HG02588 (cell line): Measurements from ENCODE around the gene MEG3.

Source experiments
- ATAC-seq: cut with Tn5 transposase; IDR thresholded peaks from one replicate; pipeline ENCODE4 v1.9.1; 2021; ENCODE audit warnings: mild to moderate bottlenecking, moderate library complexity; ENCODE audit not compliant: unreplicated experiment

MEG3 gene

DNA sequence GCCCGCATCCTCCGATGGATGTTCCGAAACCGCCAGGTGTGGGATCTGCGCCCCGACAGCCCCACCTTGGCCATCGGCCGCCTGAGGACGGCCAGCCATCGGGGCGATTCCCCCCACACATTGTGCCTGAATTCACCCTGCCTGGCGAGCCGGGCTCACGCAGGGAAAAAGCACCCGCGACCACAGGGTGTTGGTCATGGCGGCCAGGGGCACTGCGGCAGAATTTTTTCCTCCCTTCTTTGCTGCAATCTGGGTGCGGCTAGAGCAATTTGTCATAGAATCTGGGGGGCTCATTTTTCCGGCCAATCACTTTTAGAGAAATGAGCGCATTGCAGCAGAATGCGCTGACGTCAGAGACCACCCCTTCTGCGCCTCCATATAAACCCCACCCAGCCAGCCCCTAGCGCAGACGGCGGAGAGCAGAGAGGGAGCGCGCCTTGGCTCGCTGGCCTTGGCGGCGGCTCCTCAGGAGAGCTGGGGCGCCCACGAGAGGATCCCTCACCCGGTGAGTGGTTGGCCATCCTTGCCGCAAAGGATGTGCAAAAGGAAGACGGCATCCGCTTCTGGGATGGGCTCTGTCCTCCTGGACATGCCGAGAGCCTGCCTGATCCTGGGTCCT is at the start of gene MEG3:
TSS of gene MEG3 (plus strand) at position 406 of the 619 bp plus-strand sequence.
- no peak for ATAC-seq

DNA sequence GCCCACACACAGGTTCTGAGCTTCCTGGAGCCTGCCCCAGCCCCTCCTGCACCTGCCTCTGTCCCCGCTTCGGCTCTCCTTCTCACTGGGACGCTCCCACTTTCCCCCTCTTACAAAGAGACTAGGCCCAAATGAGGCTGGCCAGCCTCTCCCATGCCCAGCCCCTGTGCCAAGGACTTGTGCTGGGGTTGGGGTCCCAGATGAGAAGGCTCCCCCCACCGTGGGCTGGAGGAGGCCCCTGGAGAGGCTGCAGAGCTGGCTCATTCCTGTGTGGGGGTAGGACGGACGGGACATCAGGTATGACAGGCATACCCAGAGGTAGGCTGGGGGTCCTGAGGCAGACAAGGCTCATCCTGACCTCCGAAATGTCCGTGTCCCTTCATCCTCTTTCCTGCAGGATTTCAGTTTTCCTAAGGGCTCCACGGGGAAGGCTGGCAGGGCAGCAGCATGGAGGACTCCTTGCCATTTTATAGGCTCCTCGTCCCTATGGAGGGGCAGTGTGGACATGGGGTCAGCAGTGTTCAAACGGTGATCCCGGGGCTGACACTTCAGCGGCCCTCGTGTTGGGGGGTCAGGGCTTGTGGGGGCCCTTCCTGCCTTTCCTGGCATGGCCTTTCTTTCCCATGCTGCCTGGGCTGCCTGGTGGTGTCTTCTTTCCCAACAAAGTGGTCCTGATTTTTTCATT is 49.1 kb upstream of the MEG3 start:
- no peak for ATAC-seq

DNA sequence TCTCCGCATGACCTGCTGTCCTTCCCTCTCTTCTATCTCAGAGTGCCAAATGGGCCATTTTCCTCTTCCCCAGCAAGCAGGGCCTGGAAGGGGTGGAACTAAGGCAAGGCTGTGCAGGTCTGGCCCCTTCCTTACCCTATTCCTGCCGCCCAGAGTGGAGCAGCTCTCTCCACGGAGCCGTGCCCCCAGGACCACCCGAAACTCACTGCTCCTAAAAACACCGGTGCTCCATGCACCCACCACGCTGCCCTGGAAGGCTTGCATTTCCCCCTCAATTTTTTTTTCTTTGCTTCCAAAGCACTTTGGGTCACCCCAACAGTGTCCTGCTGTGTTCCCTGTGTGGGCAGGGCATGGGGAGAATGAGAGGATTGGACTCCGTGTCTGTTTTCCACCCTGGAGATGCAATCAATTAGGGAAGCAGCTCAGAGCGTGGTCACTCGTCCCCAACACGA is 48.5 kb upstream of the MEG3 start:
- no peak for ATAC-seq

GRCh38 chr14:100777818-100778525 is 47.9 kb upstream of the MEG3 start:
- no peak for ATAC-seq

DNA sequence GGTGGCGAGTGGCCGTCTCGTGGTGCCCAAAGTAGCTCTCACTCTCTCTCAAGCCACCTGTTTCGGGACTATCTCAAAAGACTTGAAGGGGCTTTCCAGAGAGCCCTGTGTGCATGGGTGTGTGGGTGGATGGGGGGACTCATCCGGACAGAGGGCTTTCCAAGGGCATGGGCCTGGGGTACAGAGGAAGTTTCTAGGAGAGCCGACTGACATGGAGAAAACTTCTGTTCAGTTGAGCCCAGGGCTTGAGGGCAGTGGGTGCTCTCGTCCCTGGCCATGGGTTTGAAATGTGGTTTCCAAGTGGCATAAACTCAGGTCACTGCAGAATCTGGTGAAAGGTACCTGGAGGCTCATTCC is 47.4 kb upstream of the MEG3 start:
- no peak for ATAC-seq

- no peak for ATAC-seq
Observed at GRCh38 chr14:100778951-100779690, 46.8 kb upstream of the MEG3 start.

- no peak for ATAC-seq
Observed at GRCh38 chr14:100779691-100780080, 46.2 kb upstream of the MEG3 start.

DNA sequence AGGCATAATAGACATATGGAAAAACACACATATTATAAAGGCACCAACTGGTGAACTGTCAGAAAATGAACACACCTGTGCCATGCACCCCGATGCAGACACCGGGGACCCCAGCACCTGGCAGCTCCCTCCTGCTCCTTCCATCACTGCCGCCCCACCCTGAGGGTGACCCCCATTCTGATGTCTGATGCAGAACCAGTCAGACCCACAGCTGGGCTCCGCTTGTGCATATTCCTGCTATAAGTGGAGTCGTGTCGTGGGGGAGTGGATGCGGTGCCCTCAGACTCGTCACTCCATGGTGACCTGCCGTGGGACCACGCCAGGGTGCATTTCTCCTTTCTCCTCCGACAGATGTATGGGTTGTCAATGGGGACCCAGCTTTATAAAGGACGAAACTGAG is 45.7 kb upstream of the MEG3 start:
- ATAC-seq = no peak

GRCh38 chr14:100780646-100781355 is 45.1 kb upstream of the MEG3 start:
- no peak for ATAC-seq

DNA sequence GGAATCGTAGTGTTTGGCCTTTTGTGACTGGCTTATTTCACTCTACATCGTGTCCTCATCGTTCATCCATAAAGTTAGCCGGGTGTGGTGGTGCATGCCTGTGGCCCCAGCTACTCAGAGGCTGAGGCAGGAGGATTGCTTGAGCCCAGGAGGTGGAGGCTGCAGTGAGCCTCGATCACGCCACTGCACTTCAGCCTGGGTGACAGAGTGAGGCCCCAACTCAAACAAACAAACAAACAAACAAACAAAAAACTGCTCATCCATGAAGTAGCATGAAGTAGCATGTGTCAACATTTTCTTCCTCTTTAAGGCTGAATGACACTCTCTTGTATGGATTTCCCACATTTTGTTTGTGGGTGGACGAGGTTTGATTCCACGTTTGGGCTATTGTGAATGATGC is 44.0 kb upstream of the MEG3 start:
- ATAC-seq = no peak

DNA sequence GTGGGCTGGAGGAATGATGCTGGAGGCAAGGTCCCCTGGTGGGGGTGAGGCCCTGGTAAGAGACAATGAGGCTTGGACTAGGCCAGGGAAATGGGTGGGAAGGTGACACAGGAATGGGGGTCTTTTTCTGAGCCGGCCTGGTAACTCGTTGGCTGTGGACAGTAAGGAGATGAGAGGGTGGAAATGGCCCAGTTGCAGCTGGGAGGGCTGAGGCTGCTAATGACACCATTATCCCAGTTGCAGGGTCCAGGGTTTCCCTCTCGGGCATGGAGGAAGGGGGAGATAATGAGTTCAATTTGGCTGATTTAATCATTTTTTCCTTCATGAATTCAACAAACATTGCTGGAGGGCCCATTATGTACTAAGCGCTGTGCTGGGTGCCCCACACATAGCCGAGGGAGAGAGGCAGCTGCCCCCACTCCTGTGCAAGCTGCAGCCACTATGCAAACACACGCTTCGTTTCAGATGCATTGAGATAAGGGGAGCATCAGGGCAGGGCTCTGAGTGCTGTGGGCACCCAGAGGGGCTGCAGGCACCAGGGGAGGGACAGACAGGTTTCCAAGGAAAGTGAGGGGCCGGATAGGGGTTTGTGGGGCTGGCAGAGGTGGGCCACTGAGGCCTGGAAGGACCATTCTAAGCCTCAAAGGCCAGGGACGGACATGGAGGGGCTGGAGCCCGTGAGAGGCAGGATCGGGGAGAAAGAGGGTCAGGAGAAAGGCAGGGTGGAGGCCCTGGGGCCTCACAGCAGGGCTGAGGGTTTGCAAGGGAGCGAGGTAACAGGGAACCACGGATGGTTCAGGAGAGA is 43.2 kb upstream of the MEG3 start:
- ATAC-seq = no peak

GRCh38 chr14:100783630-100784370 is 42.1 kb upstream of the MEG3 start:
- ATAC-seq = no peak

DNA sequence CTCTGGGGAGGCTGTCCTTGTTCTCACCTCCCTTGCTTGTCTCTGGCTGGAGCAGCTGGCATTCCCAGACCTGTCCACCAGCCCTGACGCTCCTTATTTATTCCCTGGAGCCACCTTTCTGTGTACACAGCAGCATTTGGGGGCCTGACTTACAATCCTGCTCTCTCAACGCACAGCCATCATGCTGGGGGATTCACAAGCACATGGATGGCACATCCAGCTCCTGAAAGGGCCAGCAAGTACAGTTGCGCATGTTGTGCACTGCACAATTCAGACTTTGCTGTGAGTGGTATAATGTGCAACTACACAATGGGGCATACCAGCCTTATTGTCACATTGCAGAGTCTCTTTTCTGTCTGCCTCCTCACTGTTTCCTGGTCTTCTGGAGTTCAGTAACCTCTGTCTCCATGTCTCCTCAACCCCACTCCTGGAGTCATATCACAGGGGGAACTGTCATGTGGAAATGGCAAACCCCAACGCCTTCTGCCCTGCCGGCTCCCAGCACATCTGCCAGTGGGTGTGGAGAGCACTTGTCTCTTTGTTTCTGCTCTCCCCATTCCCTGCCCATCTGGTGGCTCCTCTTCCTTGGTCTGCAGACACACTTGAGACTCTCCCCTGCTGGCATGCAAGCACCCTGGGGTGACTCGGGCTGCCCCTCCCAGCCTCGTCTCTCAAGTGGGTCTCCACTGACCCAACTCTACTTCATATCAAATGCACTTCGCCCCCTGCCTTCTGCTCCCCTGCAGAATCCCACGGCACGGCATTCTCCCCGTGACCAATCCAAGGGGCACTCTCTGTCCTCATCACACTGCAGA is 41.2 kb upstream of the MEG3 start:
- no peak for ATAC-seq

DNA sequence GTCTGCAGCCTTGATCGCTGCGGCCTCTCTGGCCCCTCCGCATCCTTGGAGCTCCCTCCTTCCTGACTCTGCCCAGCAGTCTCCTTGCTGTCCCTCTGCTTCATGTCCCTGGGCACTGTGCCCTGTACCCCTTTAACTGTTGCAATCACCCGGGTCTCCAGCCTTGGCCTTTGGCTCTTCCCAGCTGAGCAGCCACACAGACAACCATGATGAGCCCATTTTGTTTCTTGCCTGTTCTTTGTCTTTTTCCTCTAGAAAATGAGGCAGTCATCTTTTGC is 40.6 kb upstream of the MEG3 start:
- ATAC-seq = no peak

- ATAC-seq = no peak
Observed at GRCh38 chr14:100785626-100786025, 40.3 kb upstream of the MEG3 start.

- ATAC-seq = no peak
Observed at GRCh38 chr14:100786131-100786530, 39.8 kb upstream of the MEG3 start.

DNA sequence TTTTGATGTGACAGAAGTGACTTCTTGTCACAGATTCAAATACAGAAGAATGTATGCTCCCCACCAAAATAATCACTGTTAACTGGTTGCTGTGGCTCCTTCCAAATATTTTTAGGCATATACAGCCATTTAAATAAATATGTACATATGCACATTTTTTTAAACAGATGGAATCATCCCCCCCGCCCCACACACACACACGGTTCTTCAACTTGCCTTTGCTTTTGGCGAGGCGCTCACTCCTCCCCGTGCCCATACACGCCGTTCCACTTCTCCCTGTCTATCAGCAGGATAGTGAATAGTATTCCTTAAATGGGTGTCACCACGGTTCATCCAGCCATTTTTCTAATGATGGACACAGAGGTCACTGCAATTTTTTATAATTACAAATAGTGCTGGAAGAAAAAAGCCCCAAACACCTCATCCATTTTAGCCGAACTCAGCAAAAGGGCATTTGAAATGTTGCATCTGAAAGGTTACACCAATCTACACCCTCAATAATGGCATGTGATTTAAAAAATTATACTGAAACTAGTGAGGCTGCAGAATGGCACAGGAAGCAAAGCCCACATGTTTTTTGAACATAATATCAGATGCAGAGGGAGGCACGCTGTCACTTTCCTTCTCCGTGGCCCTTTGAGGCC is 39.2 kb upstream of the MEG3 start:
- ATAC-seq = no peak

DNA sequence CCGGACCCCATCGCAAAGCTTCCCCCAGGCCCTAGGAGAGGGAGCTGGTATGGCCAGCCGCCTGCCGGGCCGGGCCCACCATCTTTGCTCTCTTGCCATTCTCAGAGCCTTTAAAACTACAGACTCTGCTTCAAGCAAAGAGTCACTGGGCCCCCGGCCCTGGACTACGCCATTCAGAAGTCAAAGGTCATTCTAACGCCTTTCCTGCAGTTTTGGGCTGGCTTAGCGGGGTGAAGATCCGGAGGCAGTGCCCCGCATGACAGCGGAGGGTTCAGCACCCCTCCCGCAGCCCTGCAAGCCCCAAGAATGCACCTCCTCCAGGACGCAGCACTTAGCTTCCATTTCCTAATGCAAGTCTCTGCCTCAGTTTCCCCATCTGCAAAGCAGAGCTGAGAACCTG is 38.3 kb upstream of the MEG3 start:
- no peak for ATAC-seq
